ENCODE data around the gene MITF. TPM values are rescaled to one million over a fixed set of nuclear protein-coding genes. Genes with fewer than 3 reads are reported as not detected.

MITF gene
- polyA plus RNA-seq, 1 donor from 2014 or later = not detected

DNA sequence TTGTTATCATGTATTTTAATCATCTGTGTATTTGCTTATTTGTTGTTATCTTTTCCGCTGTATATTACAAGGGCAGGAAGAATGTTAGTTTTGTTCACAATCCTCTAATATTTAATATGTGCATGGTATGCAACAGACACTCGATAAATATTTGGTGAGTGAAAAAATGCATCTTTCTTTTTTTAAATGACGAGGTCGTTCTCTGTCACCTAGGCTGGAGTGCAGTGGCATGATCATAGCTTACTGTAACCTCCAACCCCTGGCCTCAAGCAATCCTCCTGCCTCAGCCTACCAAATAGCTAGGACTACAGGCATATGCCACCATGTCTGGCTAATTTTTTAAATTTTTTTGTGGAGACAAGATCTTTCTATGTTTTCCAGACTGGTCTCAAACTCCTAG lies 66.2 kb downstream of the MITF start:
- TF ChIP-seq TAF1 (IDR thresholded peaks at IDR 0.05; ENCODE audit: low read depth) = no peak
- TF ChIP-seq, protein P1, sequence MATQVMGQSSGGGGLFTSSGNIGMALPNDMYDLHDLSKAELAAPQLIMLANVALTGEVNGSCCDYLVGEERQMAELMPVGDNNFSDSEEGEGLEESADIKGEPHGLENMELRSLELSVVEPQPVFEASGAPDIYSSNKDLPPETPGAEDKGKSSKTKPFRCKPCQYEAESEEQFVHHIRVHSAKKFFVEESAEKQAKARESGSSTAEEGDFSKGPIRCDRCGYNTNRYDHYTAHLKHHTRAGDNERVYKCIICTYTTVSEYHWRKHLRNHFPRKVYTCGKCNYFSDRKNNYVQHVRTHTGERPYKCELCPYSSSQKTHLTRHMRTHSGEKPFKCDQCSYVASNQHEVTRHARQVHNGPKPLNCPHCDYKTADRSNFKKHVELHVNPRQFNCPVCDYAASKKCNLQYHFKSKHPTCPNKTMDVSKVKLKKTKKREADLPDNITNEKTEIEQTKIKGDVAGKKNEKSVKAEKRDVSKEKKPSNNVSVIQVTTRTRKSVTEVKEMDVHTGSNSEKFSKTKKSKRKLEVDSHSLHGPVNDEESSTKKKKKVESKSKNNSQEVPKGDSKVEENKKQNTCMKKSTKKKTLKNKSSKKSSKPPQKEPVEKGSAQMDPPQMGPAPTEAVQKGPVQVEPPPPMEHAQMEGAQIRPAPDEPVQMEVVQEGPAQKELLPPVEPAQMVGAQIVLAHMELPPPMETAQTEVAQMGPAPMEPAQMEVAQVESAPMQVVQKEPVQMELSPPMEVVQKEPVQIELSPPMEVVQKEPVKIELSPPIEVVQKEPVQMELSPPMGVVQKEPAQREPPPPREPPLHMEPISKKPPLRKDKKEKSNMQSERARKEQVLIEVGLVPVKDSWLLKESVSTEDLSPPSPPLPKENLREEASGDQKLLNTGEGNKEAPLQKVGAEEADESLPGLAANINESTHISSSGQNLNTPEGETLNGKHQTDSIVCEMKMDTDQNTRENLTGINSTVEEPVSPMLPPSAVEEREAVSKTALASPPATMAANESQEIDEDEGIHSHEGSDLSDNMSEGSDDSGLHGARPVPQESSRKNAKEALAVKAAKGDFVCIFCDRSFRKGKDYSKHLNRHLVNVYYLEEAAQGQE (IDR thresholded peaks at IDR 0.05; ENCODE audit: borderline replicate concordance) = no peak
- no peak for TF ChIP-seq MXI1 (conservative IDR thresholded peaks at IDR 0.05; ENCODE audit: poor library complexity, severe bottlenecking)
- no peak for TF ChIP-seq EZH2 (IDR thresholded peaks at IDR 0.05; ENCODE audit: borderline replicate concordance, insufficient read depth, low read length, poor library complexity, severe bottlenecking)
- no peak for TF ChIP-seq POLR2AphosphoS5 (IDR thresholded peaks at IDR 0.05)
- no peak for TF ChIP-seq CTCF (IDR thresholded peaks at IDR 0.05; ENCODE audit: poor library complexity, severe bottlenecking)
- no peak for TF ChIP-seq SMC3 (conservative IDR thresholded peaks at IDR 0.05; ENCODE audit: poor library complexity)
- Histone ChIP-seq H3K4me3 (ENCODE audit: low read length) (no peak overlapping the region), H3F3A (ENCODE audit: insufficient read depth, low read length, poor library complexity, severe bottlenecking) (no peaks in the 10 kb centered on the region), H3K9me3 (ENCODE audit: low read length) (no peaks in the 10 kb centered on the region), H3K27me3 (ENCODE audit: insufficient read depth, low read depth, low read length) (no peaks in the 10 kb centered on the region), H3K27ac (ENCODE audit: low read length) (no peak overlapping the region), H3K36me3 (ENCODE audit: insufficient read depth, low read length) (no peaks in the 10 kb centered on the region), H3K4me2 (ENCODE audit: low read length) (no peak overlapping the region), H3K9me2 (ENCODE audit: insufficient read depth, low read length) (no peaks in the 10 kb centered on the region), H4K20me1 (ENCODE audit: insufficient read depth) (no peaks in the 10 kb centered on the region), H3K79me2 (replicated peaks; ENCODE audit: insufficient read depth, low read length) (no peaks in the 10 kb centered on the region), H3K9ac (ENCODE audit: low read length) (no peak overlapping the region), H2AFZ (ENCODE audit: low read depth, low read length) (no peak overlapping the region)

GRCh38 chr3:69806735-69807438 lies 67.6 kb downstream of the MITF start:
- Histone ChIP-seq H3K9me3 (ENCODE audit: low read length) (no peaks in the 10 kb centered on the region), H3K27me3 (ENCODE audit: insufficient read depth, low read depth, low read length) (no peaks in the 10 kb centered on the region), H3K27ac (ENCODE audit: low read length) (no peak overlapping the region), H2AFZ (ENCODE audit: low read depth, low read length) (no peak overlapping the region), H3F3A (ENCODE audit: insufficient read depth, low read length, poor library complexity, severe bottlenecking) (no peaks in the 10 kb centered on the region), H3K79me2 (replicated peaks; ENCODE audit: insufficient read depth, low read length) (no peaks in the 10 kb centered on the region), H3K4me2 (ENCODE audit: low read length) (no peak overlapping the region), H3K4me3 (ENCODE audit: low read length) (no peak overlapping the region), H3K9ac (ENCODE audit: low read length) (no peak overlapping the region), H4K20me1 (ENCODE audit: insufficient read depth) (no peaks in the 10 kb centered on the region), H3K9me2 (ENCODE audit: insufficient read depth, low read length) (no peaks in the 10 kb centered on the region), H3K36me3 (ENCODE audit: insufficient read depth, low read length) (no peaks in the 10 kb centered on the region)
- TF ChIP-seq SMC3 (conservative IDR thresholded peaks at IDR 0.05; ENCODE audit: poor library complexity) (no peak), MXI1 (conservative IDR thresholded peaks at IDR 0.05; ENCODE audit: poor library complexity, severe bottlenecking) (no peak), CTCF (IDR thresholded peaks at IDR 0.05; ENCODE audit: poor library complexity, severe bottlenecking) (no peak), TAF1 (IDR thresholded peaks at IDR 0.05; ENCODE audit: low read depth) (no peak), EZH2 (IDR thresholded peaks at IDR 0.05; ENCODE audit: borderline replicate concordance, insufficient read depth, low read length, poor library complexity, severe bottlenecking) (no peak), EP300 (conservative IDR thresholded peaks at IDR 0.05; ENCODE audit: poor library complexity, severe bottlenecking) (no peak), RAD21 (conservative IDR thresholded peaks at IDR 0.05) (no peak), POLR2AphosphoS5 (IDR thresholded peaks at IDR 0.05) (no peak)
- TF ChIP-seq, protein P1 (IDR thresholded peaks at IDR 0.05; ENCODE audit: borderline replicate concordance) = no peak
